ENCODE data around the gene CCDC180. TPM values are rescaled to one million over a fixed set of nuclear protein-coding genes. Genes with fewer than 3 reads are reported as not detected.

Gene CCDC180
- total RNA-seq, 1 donor from 2014 or later, result 12.5 TPM

DNA sequence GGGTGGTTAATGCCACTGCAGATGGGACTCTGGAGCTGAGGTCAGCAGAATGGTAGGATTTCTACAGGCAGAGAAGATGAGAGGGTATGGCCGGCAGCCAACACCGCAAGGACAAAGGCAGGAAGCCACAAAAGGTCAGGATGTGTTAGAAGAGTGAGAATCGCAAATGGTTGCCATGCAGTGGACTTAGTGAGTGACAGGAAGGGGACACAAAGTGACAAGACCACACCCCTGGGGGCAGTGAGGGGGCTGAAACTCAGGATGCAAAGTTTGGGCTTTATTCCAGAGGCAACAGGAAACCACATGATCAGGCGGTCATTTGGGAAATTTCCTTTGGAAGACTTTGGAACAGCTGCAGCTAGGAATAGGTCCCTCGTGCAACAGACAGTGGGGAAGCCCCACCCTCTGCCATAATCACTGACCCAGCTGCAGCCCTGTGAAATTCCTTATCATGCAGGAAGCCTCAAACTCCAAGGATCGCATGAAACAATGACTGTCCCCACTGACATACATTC is 14.2 kb upstream of the CCDC180 start:
- no peaks in the 10 kb centered on the region for H3K27me3 Mint-ChIP-seq
- peaks cover 10% of the 10 kb centered on the region for H3K9me3 Mint-ChIP-seq (ENCODE audit: low read depth)
- no peaks in the 10 kb centered on the region for H3K4me1 Mint-ChIP-seq (ENCODE audit: low read depth)
- peaks cover 19% of the 10 kb centered on the region for H3K36me3 Mint-ChIP-seq (ENCODE audit: insufficient read depth)
- H3K27ac Mint-ChIP-seq, result no peak overlapping the region
- TF ChIP-seq, protein P1, sequence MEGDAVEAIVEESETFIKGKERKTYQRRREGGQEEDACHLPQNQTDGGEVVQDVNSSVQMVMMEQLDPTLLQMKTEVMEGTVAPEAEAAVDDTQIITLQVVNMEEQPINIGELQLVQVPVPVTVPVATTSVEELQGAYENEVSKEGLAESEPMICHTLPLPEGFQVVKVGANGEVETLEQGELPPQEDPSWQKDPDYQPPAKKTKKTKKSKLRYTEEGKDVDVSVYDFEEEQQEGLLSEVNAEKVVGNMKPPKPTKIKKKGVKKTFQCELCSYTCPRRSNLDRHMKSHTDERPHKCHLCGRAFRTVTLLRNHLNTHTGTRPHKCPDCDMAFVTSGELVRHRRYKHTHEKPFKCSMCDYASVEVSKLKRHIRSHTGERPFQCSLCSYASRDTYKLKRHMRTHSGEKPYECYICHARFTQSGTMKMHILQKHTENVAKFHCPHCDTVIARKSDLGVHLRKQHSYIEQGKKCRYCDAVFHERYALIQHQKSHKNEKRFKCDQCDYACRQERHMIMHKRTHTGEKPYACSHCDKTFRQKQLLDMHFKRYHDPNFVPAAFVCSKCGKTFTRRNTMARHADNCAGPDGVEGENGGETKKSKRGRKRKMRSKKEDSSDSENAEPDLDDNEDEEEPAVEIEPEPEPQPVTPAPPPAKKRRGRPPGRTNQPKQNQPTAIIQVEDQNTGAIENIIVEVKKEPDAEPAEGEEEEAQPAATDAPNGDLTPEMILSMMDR (IDR thresholded peaks at IDR 0.05; ENCODE audit: unreplicated experiment), result no peak
- no peak overlapping the region for H3K4me3 Mint-ChIP-seq (ENCODE audit: low read depth)
- no peak for DNase-seq (ENCODE audit: low spot score, unreplicated experiment)

DNA sequence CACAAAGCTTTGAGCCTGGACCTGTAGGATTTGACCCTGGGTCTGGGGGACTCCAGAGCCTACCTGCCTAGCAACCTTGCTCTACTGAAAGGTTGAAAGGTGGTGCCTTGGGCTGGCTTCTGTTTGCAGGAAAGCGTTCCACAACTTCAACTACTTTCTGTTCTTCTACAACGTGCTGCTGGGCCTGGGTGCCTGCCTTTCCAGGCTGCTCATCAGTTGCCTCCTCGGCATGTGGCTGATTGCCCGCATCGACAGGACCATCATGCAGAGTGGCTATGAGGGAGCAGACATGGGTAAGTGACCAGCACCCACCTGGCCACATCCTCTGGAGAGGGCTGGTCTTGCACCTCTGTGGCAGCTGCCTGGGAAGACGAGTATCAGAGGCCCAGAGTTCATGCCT is 13.6 kb upstream of the CCDC180 start:
- no peak for DNase-seq (ENCODE audit: low spot score, unreplicated experiment)
- H3K27ac Mint-ChIP-seq, result no peak overlapping the region
- peaks cover 10% of the 10 kb centered on the region for H3K9me3 Mint-ChIP-seq (ENCODE audit: low read depth)
- no peaks in the 10 kb centered on the region for H3K27me3 Mint-ChIP-seq
- peaks cover 19% of the 10 kb centered on the region for H3K36me3 Mint-ChIP-seq (ENCODE audit: insufficient read depth)
- H3K4me3 Mint-ChIP-seq (ENCODE audit: low read depth), result no peak overlapping the region
- TF ChIP-seq, protein P1 (IDR thresholded peaks at IDR 0.05; ENCODE audit: unreplicated experiment), result no peak
- no peaks in the 10 kb centered on the region for H3K4me1 Mint-ChIP-seq (ENCODE audit: low read depth)

GRCh38 chr9:97297889-97298288 is 9.6 kb upstream of the CCDC180 start:
- TF ChIP-seq, protein P1 (IDR thresholded peaks at IDR 0.05; ENCODE audit: unreplicated experiment), result no peak
- Mint-ChIP-seq H3K9me3 (ENCODE audit: low read depth) (peaks cover 20% of the 10 kb centered on the region), H3K36me3 (ENCODE audit: insufficient read depth) (peaks cover 24% of the 10 kb centered on the region), H3K4me1 (ENCODE audit: low read depth) (no peaks in the 10 kb centered on the region), H3K27ac (no peak overlapping the region), H3K4me3 (ENCODE audit: low read depth) (no peak overlapping the region), H3K27me3 (no peaks in the 10 kb centered on the region)
- no peak for DNase-seq (ENCODE audit: low spot score, unreplicated experiment)

GRCh38 chr9:97299809-97300414 is 7.5 kb upstream of the CCDC180 start:
- no peak overlapping the region for H3K4me3 Mint-ChIP-seq (ENCODE audit: low read depth)
- peaks cover 25% of the 10 kb centered on the region for H3K9me3 Mint-ChIP-seq (ENCODE audit: low read depth)
- no peaks in the 10 kb centered on the region for H3K4me1 Mint-ChIP-seq (ENCODE audit: low read depth)
- TF ChIP-seq, protein P1 (IDR thresholded peaks at IDR 0.05; ENCODE audit: unreplicated experiment), result no peak
- H3K36me3 Mint-ChIP-seq (ENCODE audit: insufficient read depth), result peaks cover 22% of the 10 kb centered on the region
- DNase-seq (ENCODE audit: low spot score, unreplicated experiment), result no peak
- no peak overlapping the region for H3K27ac Mint-ChIP-seq
- H3K27me3 Mint-ChIP-seq, result no peaks in the 10 kb centered on the region

GRCh38 chr9:97300586-97300985 is 6.9 kb upstream of the CCDC180 start:
- H3K4me1 Mint-ChIP-seq (ENCODE audit: low read depth), result no peaks in the 10 kb centered on the region
- no peak overlapping the region for H3K27ac Mint-ChIP-seq
- H3K9me3 Mint-ChIP-seq (ENCODE audit: low read depth), result peaks cover 25% of the 10 kb centered on the region
- no peaks in the 10 kb centered on the region for H3K27me3 Mint-ChIP-seq
- no peak for DNase-seq (ENCODE audit: low spot score, unreplicated experiment)
- peaks cover 16% of the 10 kb centered on the region for H3K36me3 Mint-ChIP-seq (ENCODE audit: insufficient read depth)
- TF ChIP-seq, protein P1 (IDR thresholded peaks at IDR 0.05; ENCODE audit: unreplicated experiment), result no peak
- no peak overlapping the region for H3K4me3 Mint-ChIP-seq (ENCODE audit: low read depth)
